Measurements from ENCODE around the gene ARHGAP30. TPM values are rescaled to one million over a fixed set of nuclear protein-coding genes. Genes with fewer than 3 reads are reported as not detected.
A peak's percentile ranks its signal among the peaks of the same experiment; 100 is the strongest.
"Not testable (repeated sequence)": the region's sequence is repeated elsewhere in the genome, so short reads cannot be mapped to it uniquely, and the experiment has no call there.

ARHGAP30 gene
- not detected in 2 replicates for total RNA-seq

GRCh38 chr1:161069731-161070270 is at the start of gene ARHGAP30:
Gene ARHGAP30, minus strand, starts transcription at chr1:161069891. Its CDS starts 267 bp downstream, at chr1:161069624.
- DNase-seq (ENCODE audit: extremely low read depth, low read depth, low spot score), result no peak

GRCh38 chr1:161117759-161118581 is 48.3 kb upstream of the ARHGAP30 start, which contains the start of the genes NIT1 and PFDN2:
Gene NIT1, plus strand, starts transcription at chr1:161118105. Its CDS starts 72 bp downstream, at chr1:161118177.
Gene PFDN2, minus strand, starts transcription at chr1:161118037. Its CDS starts 11 bp downstream, at chr1:161118026.
- DNase-seq (ENCODE audit: extremely low read depth, low read depth, low spot score), result no peak

- not testable (repeated sequence) for DNase-seq (ENCODE audit: extremely low read depth, low read depth, low spot score)
Measured at GRCh38 chr1:161115961-161116360, 46.3 kb upstream of the ARHGAP30 start.

- peak; percentile 75 for DNase-seq (ENCODE audit: extremely low read depth, low read depth, low spot score)
Measured at GRCh38 chr1:161115132-161115711, 45.5 kb upstream of the ARHGAP30 start.

- DNase-seq (ENCODE audit: extremely low read depth, low read depth, low spot score), result no peak
Measured at GRCh38 chr1:161114556-161114955, 44.9 kb upstream of the ARHGAP30 start.

- DNase-seq (ENCODE audit: extremely low read depth, low read depth, low spot score), result no peak
Measured at GRCh38 chr1:161113915-161114314, 44.2 kb upstream of the ARHGAP30 start.

- no peak for DNase-seq (ENCODE audit: extremely low read depth, low read depth, low spot score)
Measured at GRCh38 chr1:161111527-161111926, 41.8 kb upstream of the ARHGAP30 start.

GRCh38 chr1:161111117-161111516 is 41.4 kb upstream of the ARHGAP30 start:
- DNase-seq (ENCODE audit: extremely low read depth, low read depth, low spot score), result no peak

GRCh38 chr1:161106431-161106830 is 36.7 kb upstream of the ARHGAP30 start:
- no peak for DNase-seq (ENCODE audit: extremely low read depth, low read depth, low spot score)

- no peak for DNase-seq (ENCODE audit: extremely low read depth, low read depth, low spot score)
Measured at GRCh38 chr1:161100556-161100955, 30.9 kb upstream of the ARHGAP30 start.

- no peak for DNase-seq (ENCODE audit: extremely low read depth, low read depth, low spot score)
Measured at GRCh38 chr1:161099090-161099802, 29.6 kb upstream of the ARHGAP30 start.

- DNase-seq (ENCODE audit: extremely low read depth, low read depth, low spot score), result no peak
Measured at GRCh38 chr1:161098210-161099068, 28.7 kb upstream of the ARHGAP30 start, which contains the start of gene KLHDC9. Gene KLHDC9, plus strand, starts transcription at chr1:161098361. Its CDS starts 175 bp downstream, at chr1:161098536.

GRCh38 chr1:161096530-161096929 is 26.8 kb upstream of the ARHGAP30 start:
- DNase-seq (ENCODE audit: extremely low read depth, low read depth, low spot score), result no peak

- DNase-seq (ENCODE audit: extremely low read depth, low read depth, low spot score), result no peak
Measured at GRCh38 chr1:161096015-161096414, 26.3 kb upstream of the ARHGAP30 start.

GRCh38 chr1:161095230-161095629 is 25.5 kb upstream of the ARHGAP30 start:
- DNase-seq (ENCODE audit: extremely low read depth, low read depth, low spot score), result no peak

GRCh38 chr1:161094481-161094880 is 24.8 kb upstream of the ARHGAP30 start:
- no peak for DNase-seq (ENCODE audit: extremely low read depth, low read depth, low spot score)

- DNase-seq (ENCODE audit: extremely low read depth, low read depth, low spot score), result no peak
Measured at GRCh38 chr1:161092621-161093028, 22.9 kb upstream of the ARHGAP30 start.

GRCh38 chr1:161091796-161092507 is 22.3 kb upstream of the ARHGAP30 start:
- DNase-seq (ENCODE audit: extremely low read depth, low read depth, low spot score), result no peak

GRCh38 chr1:161091093-161091492 is 21.4 kb upstream of the ARHGAP30 start:
- DNase-seq (ENCODE audit: extremely low read depth, low read depth, low spot score), result no peak

Measured in glomerular endothelial cell (primary cell).